ENCODE measurements around the gene FAM241A.

DNA sequence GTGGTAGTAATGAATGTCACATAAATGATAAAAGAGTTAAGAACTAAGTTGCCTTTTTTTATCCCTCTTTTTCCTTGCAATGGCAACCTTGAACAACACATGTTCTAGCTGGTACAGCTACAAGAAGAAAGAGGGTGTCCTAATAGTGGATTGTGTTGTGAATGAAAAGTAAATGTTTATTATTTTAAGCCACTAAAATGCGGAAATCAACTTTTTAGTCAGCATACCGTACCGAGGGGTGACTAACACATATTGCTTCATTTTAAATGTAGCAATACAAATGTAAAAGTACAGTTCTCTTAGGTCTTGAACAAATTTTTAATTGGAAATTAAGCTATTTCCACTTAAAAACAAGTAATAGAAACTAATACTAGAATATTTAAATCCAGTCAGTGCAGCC, 68.6 kb downstream of the FAM241A start:
- TF ChIP-seq, protein P1, sequence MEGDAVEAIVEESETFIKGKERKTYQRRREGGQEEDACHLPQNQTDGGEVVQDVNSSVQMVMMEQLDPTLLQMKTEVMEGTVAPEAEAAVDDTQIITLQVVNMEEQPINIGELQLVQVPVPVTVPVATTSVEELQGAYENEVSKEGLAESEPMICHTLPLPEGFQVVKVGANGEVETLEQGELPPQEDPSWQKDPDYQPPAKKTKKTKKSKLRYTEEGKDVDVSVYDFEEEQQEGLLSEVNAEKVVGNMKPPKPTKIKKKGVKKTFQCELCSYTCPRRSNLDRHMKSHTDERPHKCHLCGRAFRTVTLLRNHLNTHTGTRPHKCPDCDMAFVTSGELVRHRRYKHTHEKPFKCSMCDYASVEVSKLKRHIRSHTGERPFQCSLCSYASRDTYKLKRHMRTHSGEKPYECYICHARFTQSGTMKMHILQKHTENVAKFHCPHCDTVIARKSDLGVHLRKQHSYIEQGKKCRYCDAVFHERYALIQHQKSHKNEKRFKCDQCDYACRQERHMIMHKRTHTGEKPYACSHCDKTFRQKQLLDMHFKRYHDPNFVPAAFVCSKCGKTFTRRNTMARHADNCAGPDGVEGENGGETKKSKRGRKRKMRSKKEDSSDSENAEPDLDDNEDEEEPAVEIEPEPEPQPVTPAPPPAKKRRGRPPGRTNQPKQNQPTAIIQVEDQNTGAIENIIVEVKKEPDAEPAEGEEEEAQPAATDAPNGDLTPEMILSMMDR (IDR thresholded peaks at IDR 0.05; ENCODE audit: insufficient read depth, low read length) = no peak
- TF ChIP-seq POLR2AphosphoS5 (IDR thresholded peaks at IDR 0.05; ENCODE audit: low read depth) = no peak
